GM19372 (cell line): ENCODE data around the gene SMC1B.

ENCODE experiments used
- ATAC-seq: cut with Tn5 transposase; IDR thresholded peaks from one replicate; pipeline ENCODE4 v1.9.1; 2021; ENCODE audit warnings: mild to moderate bottlenecking, low read depth, moderate library complexity; ENCODE audit not compliant: unreplicated experiment

SMC1B gene

GRCh38 chr22:45324311-45324711, 89.1 kb downstream of the SMC1B start:
- no peak for ATAC-seq

GRCh38 chr22:45323695-45324094, 89.7 kb downstream of the SMC1B start:
- no peak for ATAC-seq

- ATAC-seq = no peak
Observed at GRCh38 chr22:45322873-45323525, 90.4 kb downstream of the SMC1B start.

- no peak for ATAC-seq
Observed at GRCh38 chr22:45321827-45322226, 91.6 kb downstream of the SMC1B start.

- ATAC-seq = no peak
Observed at GRCh38 chr22:45320357-45320976, 92.9 kb downstream of the SMC1B start.

GRCh38 chr22:45319324-45319685, 94.1 kb downstream of the SMC1B start:
- ATAC-seq = no peak

- ATAC-seq = no peak
Observed at GRCh38 chr22:45318558-45319323, 94.7 kb downstream of the SMC1B start.

GRCh38 chr22:45318168-45318557, 95.2 kb downstream of the SMC1B start:
- ATAC-seq = no peak

GRCh38 chr22:45317551-45318167, 95.7 kb downstream of the SMC1B start:
- no peak for ATAC-seq

GRCh38 chr22:45316796-45317526, 96.4 kb downstream of the SMC1B start:
- no peak for ATAC-seq

GRCh38 chr22:45314786-45315185, 98.6 kb downstream of the SMC1B start:
- ATAC-seq = no peak

GRCh38 chr22:45314054-45314721, 99.2 kb downstream of the SMC1B start:
- ATAC-seq = no peak

GRCh38 chr22:45312856-45313255, 100.5 kb downstream of the SMC1B start:
- no peak for ATAC-seq

GRCh38 chr22:45312415-45312814, 101.0 kb downstream of the SMC1B start:
- no peak for ATAC-seq

- no peak for ATAC-seq
Observed at GRCh38 chr22:45310977-45311531, 102.3 kb downstream of the SMC1B start.

GRCh38 chr22:45310331-45310976, 102.9 kb downstream of the SMC1B start:
- ATAC-seq = no peak

- ATAC-seq = peak; percentile 83
Observed at GRCh38 chr22:45309422-45310227, 103.8 kb downstream of the SMC1B start, which contains the start of gene FAM118A. Gene FAM118A, plus strand, starts transcription at chr22:45309934. Its CDS starts 12,446 bp downstream, at chr22:45322380.

GRCh38 chr22:45308957-45309421, 104.4 kb downstream of the SMC1B start:
- no peak for ATAC-seq
